ENCODE measurements around the gene BICDL2. TPM values are rescaled to one million over a fixed set of nuclear protein-coding genes. Genes with fewer than 3 reads are reported as not detected.

The BICDL2 gene
- total and polyA plus RNA-seq, 2 donors (not counting 3 experiments of a cell fraction or from before 2014, with no cell fraction given), result not detected

DNA sequence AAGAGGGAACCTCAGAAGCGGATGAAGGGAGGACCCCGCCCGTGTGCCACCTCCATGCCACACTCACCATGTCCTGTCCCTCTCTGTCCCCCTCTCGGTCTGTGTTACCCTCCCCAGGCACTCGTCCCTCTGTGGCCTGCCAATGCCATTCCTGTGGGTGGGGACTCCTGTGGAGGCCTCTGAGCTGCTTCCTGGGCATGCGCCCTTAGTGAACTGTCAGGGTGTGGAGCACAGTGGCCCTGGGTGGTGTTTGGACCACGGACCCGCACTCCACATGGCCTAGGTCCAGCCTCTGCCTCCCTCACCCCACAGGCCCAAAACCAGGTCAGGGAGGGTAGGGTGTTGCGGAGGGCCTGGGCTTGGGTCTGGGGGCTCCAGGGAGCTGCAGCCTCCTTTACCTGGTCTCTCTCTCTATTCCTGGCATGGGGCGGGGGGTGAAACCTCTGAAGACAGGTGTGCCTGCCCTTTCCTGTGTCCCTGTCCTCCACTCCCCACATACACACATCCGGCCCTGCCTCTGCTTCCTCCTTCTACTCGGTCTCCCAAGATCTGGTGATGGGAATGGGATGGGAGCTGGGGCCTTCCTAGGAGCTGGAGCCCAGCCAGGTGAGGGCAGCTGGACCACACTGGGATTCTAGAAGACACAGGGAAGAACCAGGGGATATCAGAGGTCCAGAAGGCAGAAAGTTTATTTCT is 45.0 kb downstream of the BICDL2 start:
- Histone ChIP-seq H3K27me3 (ENCODE audit: control insufficient read depth in 2 of 2, insufficient read depth in 2 of 2, low read length in 2 of 2) (peaks cover 0 to 5% of the 10 kb centered on the region in 2 experiments), H3K9me1 (replicated peaks; ENCODE audit: control insufficient read depth, extremely low read depth, insufficient read depth, low read length) (no peaks in the 10 kb centered on the region), H3K4me3 (replicated peaks in 1 of 3; ENCODE audit: insufficient read depth in 1 of 3, low read depth in 1 of 3, low read length in 3 of 3) (no peak overlapping the region), H3K4me2 (ENCODE audit: insufficient read depth, low read length) (no peak overlapping the region), H3K9ac (replicated peaks; ENCODE audit: extremely low read depth, insufficient read depth, low read length) (no peak overlapping the region), H2AFZ (ENCODE audit: low read depth, low read length) (no peak overlapping the region), H3K79me2 (ENCODE audit: control insufficient read depth, insufficient read depth, low read length) (no peaks in the 10 kb centered on the region), H3K27ac (ENCODE audit: insufficient read depth, low read depth, low read length) (no peak overlapping the region), H3K9me3 (replicated peaks; ENCODE audit: control insufficient read depth, insufficient read depth, low read length) (no peaks in the 10 kb centered on the region), H3K36me3 (ENCODE audit: control insufficient read depth in 2 of 2, extremely low read depth in 1 of 2, insufficient read depth in 2 of 2, low read length in 2 of 2) (no peaks in the 10 kb centered on the region), H4K20me1 (replicated peaks; ENCODE audit: control insufficient read depth, extremely low read depth, insufficient read depth, low read length) (no peaks in the 10 kb centered on the region), H3K4me1 (ENCODE audit: control insufficient read depth, extremely low read depth, insufficient read depth, low read length) (no peaks in the 10 kb centered on the region)
- TF ChIP-seq EZH2 (IDR thresholded peaks at IDR 0.05; ENCODE audit: borderline replicate concordance, low read depth, low read length, severe bottlenecking), result no peak
- TF ChIP-seq JUN (IDR thresholded peaks at IDR 0.05; ENCODE audit: borderline replicate concordance, insufficient read depth, insufficient read length, low read depth), result no peak
- no peak for TF ChIP-seq POLR2A (IDR thresholded peaks at IDR 0.05; ENCODE audit: low read depth, low read length)
- TF ChIP-seq MYC (IDR thresholded peaks at IDR 0.05; ENCODE audit: low read depth, low read length), result no peak
- TF ChIP-seq CTCF (IDR thresholded peaks at IDR 0.05; ENCODE audit: extremely low read depth in 1 of 2, insufficient read depth in 1 of 2, low read depth in 1 of 2, low read length in 2 of 2), result no peak
- TF ChIP-seq MAX (IDR thresholded peaks at IDR 0.05; ENCODE audit: insufficient read depth, insufficient read length), result no peak
- no peak for TF ChIP-seq GATA2 (IDR thresholded peaks at IDR 0.05; ENCODE audit: insufficient read depth, insufficient read length, low read depth, low read length)
- TF ChIP-seq FOS (IDR thresholded peaks at IDR 0.05; ENCODE audit: borderline replicate concordance, insufficient read depth, low read length), result no peak
- no peak for TF ChIP-seq POLR2AphosphoS5 (IDR thresholded peaks at IDR 0.05; ENCODE audit: insufficient read depth, low read depth, low read length)
- dilution Hi-C loops (cut with MboI; ENCODE audit: extremely low pct_ligation_motif_present, low sequenced_read_pairs), result no loop called here
- no peak for DNase-seq (ENCODE audit: low read depth, low spot score)
- intact Hi-C loops (cut with micrococcal nuclease), result no loop called here
- FAIRE-seq, result no peak
- BruUV-seq (replicated peaks), result no TSS peak
- ChIA-PET POLR2A (no interaction called here), CTCF (interaction anchor here (0.9 to 1.0 kb wide), 3 partner anchors 9 to 40 kb away, joined by 3 to 4 read pairs (median 3); no protein-coding TSS in a partner anchor)
